A549 (cell line): ENCODE measurements around the gene MTAP. TPM values are rescaled to one million over a fixed set of nuclear protein-coding genes. Genes with fewer than 3 reads are reported as not detected.

Experiments
- ATAC-seq, 2 experiments: fragments of 200-7000 bp in 1 of 2; fragments of >200 bp in 1 of 2; cut with Nextera tagmentation in 1 of 2; cut with Tn5 transposase in 1 of 2; 3 replicates each; pipeline versions ENCODE4 v1.8.0 to v1.9.1; 2018 to 2020; ENCODE audit warnings: mild to moderate bottlenecking in 1 of 2, moderate library complexity in 1 of 2
- CTCF ChIA-PET: fragments of 300-600 bp; sonication (Branson Sonifier 250); formaldehyde crosslinking; extraction: SDS; loops from one replicate; lab custom pipeline; 2021; ENCODE audit warnings: antibody characterized with exemption, inconsistent platforms; lab: Yijun Ruan, JAX
- POLR2A ChIA-PET: fragments of 350-600 bp; formaldehyde crosslinking; extraction: SDS; loops from one replicate; lab custom pipeline; 2021; ENCODE audit warnings: antibody characterized with exemption, inconsistent platforms; lab: Yijun Ruan, JAX
- DNase-seq, 2 experiments: peaks; one replicate each; pipeline versions ENCODE4 v3.0.0 to v3.0.0-alpha.2; 2011 to 2016; ENCODE audit warnings: low read depth in 1 of 2, low spot score in 1 of 2
- FAIRE-seq: peaks from 2 replicates; lab custom pipeline; 2011; peaks lifted over from hg19 to GRCh38; lab: Jason Lieb, UNC
- H3K27ac ChIP-seq, 2 experiments: fragments of >200 bp; sonication (Bioruptor Twin); formaldehyde crosslinking; 3 replicates each; pipeline ENCODE4 v1.5.1; 2016 to 2017
- H3K4me1 ChIP-seq: fragments of >200 bp; sonication (Bioruptor Twin); formaldehyde crosslinking; 3 replicates; pipeline ENCODE4 v1.6.1; 2016
- H3K4me2 ChIP-seq: fragments of >200 bp; sonication (Bioruptor Twin); formaldehyde crosslinking; 3 replicates; pipeline ENCODE4 v1.6.1; 2016
- H3K4me3 ChIP-seq: fragments of >200 bp; sonication (Bioruptor Twin); formaldehyde crosslinking; 3 replicates; pipeline ENCODE4 v1.5.1; 2016
- H3K9me3 ChIP-seq: fragments of >200 bp; sonication (Bioruptor Twin); formaldehyde crosslinking; 3 replicates; pipeline ENCODE4 v1.6.1; 2016
- BHLHE40 ChIP-seq: IDR thresholded peaks from 2 replicates; pipeline ENCODE4 v1.6.1; 2012; ENCODE audit warnings: low read depth, low read length, inconsistent platforms
- CBX8 ChIP-seq: fragments of 200-600 bp; sonication (generic); IDR thresholded peaks from 2 replicates; pipeline ENCODE4 v1.6.1; 2016
- CEBPB ChIP-seq, 2 experiments: fragments of >200 bp in 1 of 2; sonication (Bioruptor Twin) in 1 of 2; formaldehyde crosslinking in 1 of 2; IDR thresholded peaks; 2 replicates each; pipeline ENCODE4 v1.6.1; 2012 to 2016
- CTCF ChIP-seq: fragments of >200 bp; sonication (Bioruptor Twin); formaldehyde crosslinking; IDR thresholded peaks from 3 replicates; pipeline ENCODE4 v1.5.1; 2016
- E2F6 ChIP-seq: IDR thresholded peaks from 2 replicates; pipeline ENCODE4 v1.6.1; 2012; ENCODE audit warnings: low read depth, borderline replicate concordance
- EHF ChIP-seq: fragments of 250-450 bp; sonication (Bioruptor Pico); IDR thresholded peaks from 2 replicates; pipeline ENCODE4 v1.5.0; 2020; ENCODE audit warnings: mild to moderate bottlenecking
- ELK1 ChIP-seq: fragments of 150-350 bp; IDR thresholded peaks from 2 replicates; pipeline ENCODE4 v1.6.1; 2014; ENCODE audit warnings: low read depth, mild to moderate bottlenecking, low read length
- EP300 ChIP-seq, 2 experiments: fragments of >200 bp; sonication (Bioruptor Twin); formaldehyde crosslinking; IDR thresholded peaks; 2 replicates in 1 of 2; 3 replicates in 1 of 2; pipeline ENCODE4 v1.6.1; 2016 to 2017
- ESRRA ChIP-seq: fragments of 150-350 bp; IDR thresholded peaks from 2 replicates; pipeline ENCODE4 v1.6.1; 2014; ENCODE audit warnings: mild to moderate bottlenecking, low read length, borderline replicate concordance
- FOSB ChIP-seq: fragments of 250-450 bp; sonication (Bioruptor Pico); IDR thresholded peaks from 2 replicates; pipeline ENCODE4 v1.5.0; 2020; ENCODE audit warnings: mild to moderate bottlenecking, moderate library complexity
- FOSL2 ChIP-seq, 2 experiments: fragments of 450-650 bp in 1 of 2; fragments of >200 bp in 1 of 2; sonication (Bioruptor Twin) in 1 of 2; formaldehyde crosslinking; IDR thresholded peaks; 2 replicates each; pipeline versions ENCODE4 v1.5.0 to v1.6.1; 2016 to 2020; ENCODE audit warnings: mild to moderate bottlenecking in 1 of 2, moderate library complexity in 1 of 2
- HES2 ChIP-seq: fragments of >200 bp; sonication (Bioruptor Twin); formaldehyde crosslinking; IDR thresholded peaks from 2 replicates; pipeline ENCODE4 v1.6.1; 2016
- HEYL ChIP-seq: fragments of 250-450 bp; sonication (Bioruptor Pico); IDR thresholded peaks from 2 replicates; pipeline ENCODE4 v1.8.0; 2021; ENCODE audit warnings: mild to moderate bottlenecking, moderate library complexity
- HOXB5 ChIP-seq: fragments of 250-450 bp; sonication (Bioruptor Pico); IDR thresholded peaks from 2 replicates; pipeline ENCODE4 v1.5.0; 2020; ENCODE audit warnings: mild to moderate bottlenecking, moderate library complexity
- KDM1A ChIP-seq: fragments of 200-600 bp; sonication (generic); IDR thresholded peaks from 2 replicates; pipeline ENCODE4 v1.6.1; 2016; ENCODE audit warnings: low read depth, mild to moderate bottlenecking
- MAZ ChIP-seq: fragments of 150-350 bp; IDR thresholded peaks from 2 replicates; pipeline ENCODE4 v1.6.1; 2014; ENCODE audit warnings: antibody characterized with exemption, low read depth, low read length, borderline replicate concordance
- RARB ChIP-seq: fragments of 250-450 bp; sonication (Bioruptor Pico); IDR thresholded peaks from 2 replicates; pipeline ENCODE4 v1.8.0; 2021; ENCODE audit warnings: mild to moderate bottlenecking, moderate library complexity
- RCOR1 ChIP-seq: fragments of 150-350 bp; IDR thresholded peaks from 2 replicates; pipeline ENCODE4 v1.6.1; 2014; ENCODE audit warnings: antibody characterized with exemption, low read length, low read depth
- REST ChIP-seq: fragments of 200-600 bp; sonication (generic); IDR thresholded peaks from 2 replicates; pipeline ENCODE4 v1.6.1; 2016; ENCODE audit warnings: antibody characterized with exemption, mild to moderate bottlenecking, moderate library complexity
- RNF2 ChIP-seq: fragments of 200-600 bp; sonication (generic); IDR thresholded peaks from 2 replicates; pipeline ENCODE4 v1.6.1; 2016; ENCODE audit warnings: low read depth, mild to moderate bottlenecking, antibody characterized with exemption, moderate library complexity, borderline replicate concordance
- TFCP2L1 ChIP-seq: fragments of 250-450 bp; sonication (Bioruptor Pico); IDR thresholded peaks from 2 replicates; pipeline ENCODE4 v1.5.0; 2021; ENCODE audit warnings: mild to moderate bottlenecking
- TP53 ChIP-seq: fragments of 250-450 bp; sonication (Bioruptor Pico); IDR thresholded peaks from 2 replicates; pipeline ENCODE4 v1.5.0; 2021; ENCODE audit warnings: mild to moderate bottlenecking, moderate library complexity
- ZFP36 ChIP-seq: fragments of 450-650 bp; IDR thresholded peaks from 2 replicates; pipeline ENCODE4 v1.6.1; 2014; ENCODE audit warnings: borderline replicate concordance; ENCODE audit not compliant: partially characterized antibody
- ZSCAN20 ChIP-seq: fragments of 250-450 bp; sonication (Bioruptor Pico); IDR thresholded peaks from 2 replicates; pipeline ENCODE4 v1.8.0; 2022; ENCODE audit warnings: mild to moderate bottlenecking, moderate library complexity
- WGBS: methylation state at CpG from one replicate; pipeline ENCODE4 v1.1.6; 2017; ENCODE audit errors: missing lambda C conversion rate; 5-methylcytosine and 5-hydroxymethylcytosine counted together
- polyA plus RNA-seq, 4 experiments: library from polyadenylated mRNA; depleted of rRNA in 3 of 4; stranded (reverse); fragments of >200 nt; fragmentation: RNase III in 1 of 4; extraction: RNeasy Plus Mini Kit Qiagen cat#74134 plus additional on column Dnase treatment in 1 of 4; gene quantifications; 2 replicates in 3 of 4; 3 replicates in 1 of 4; pipeline ENCODE4 v1.2.3, GENCODE V29; 2011 to 2017

Gene MTAP
- polyA plus RNA-seq, 2 of the 4 experiments (the other 2 are of a cell fraction): 4.1 to 35.6 TPM

- TF ChIP-seq MAZ (no peak), ZFP36 (no peak), CBX8 (no peak), FOSB (no peak)
- Histone ChIP-seq H3K4me3 (no peak overlapping the region), H3K4me2 (no peak overlapping the region), H3K9me3 (no peaks in the 10 kb centered on the region), H3K27ac (no peak overlapping the region), H3K4me1 (no peaks in the 10 kb centered on the region)
- ATAC-seq: no peak
- WGBS: no CpG with 5 or more reads among the region's 5 CpGs
- DNase-seq: no peak
- ChIA-PET CTCF (no interaction called here), POLR2A (no interaction called here)
- FAIRE-seq: no peak
Measured at GRCh38 chr9:21856301-21857094, 54.1 kb downstream of the MTAP start.

- no peak overlapping the region for H3K4me3 ChIP-seq
- no peak overlapping the region for H3K27ac ChIP-seq
- no peak for ATAC-seq
- H3K9me3 ChIP-seq: no peaks in the 10 kb centered on the region
- ChIA-PET CTCF (no interaction called here), POLR2A (no interaction called here)
- no peak for DNase-seq
- no peaks in the 10 kb centered on the region for H3K4me1 ChIP-seq
- WGBS: no CpG with 5 or more reads among the region's 1 CpG
- FAIRE-seq: no peak
- no peak overlapping the region for H3K4me2 ChIP-seq
- TF ChIP-seq REST (no peak), RCOR1 (no peak), FOSL2 (IDR thresholded peaks at IDR 0.05) (no peak), FOSL2 (CRISPR knock-in tag; IDR thresholded peaks at IDR 0.05) (no peak), CBX8 (no peak), HES2 (no peak), HEYL (CRISPR knock-in tag) (no peak), ZSCAN20 (CRISPR knock-in tag) (no peak)
Measured at GRCh38 chr9:21862871-21863270, 60.4 kb downstream of the MTAP start.

GRCh38 chr9:21864505-21864904 is 62.1 kb downstream of the MTAP start:
- Histone ChIP-seq H3K27ac (no peak overlapping the region), H3K4me3 (no peak overlapping the region), H3K9me3 (no peaks in the 10 kb centered on the region), H3K4me2 (no peak overlapping the region), H3K4me1 (no peaks in the 10 kb centered on the region)
- WGBS: no CpG with 5 or more reads among the region's 5 CpGs
- TF ChIP-seq BHLHE40 (no peak), RARB (CRISPR knock-in tag) (no peak), E2F6 (no peak), HEYL (CRISPR knock-in tag) (no peak), CTCF (no peak), ELK1 (no peak), TFCP2L1 (CRISPR knock-in tag) (no peak), KDM1A (no peak), FOSB (no peak), TP53 (CRISPR knock-in tag) (no peak), RNF2 (no peak), EHF (CRISPR knock-in tag) (no peak), ESRRA (no peak), CEBPB (IDR thresholded peaks at IDR 0.05) (no peak), CBX8 (no peak), EP300 (IDR thresholded peaks at IDR 0.05) (no peak), HOXB5 (CRISPR knock-in tag) (no peak)
- ATAC-seq (no peak), FAIRE-seq (no peak), DNase-seq (no peak)
- ChIA-PET POLR2A (no interaction called here), CTCF (no interaction called here)
